Measurements from ENCODE around the gene RAB20.

DNA sequence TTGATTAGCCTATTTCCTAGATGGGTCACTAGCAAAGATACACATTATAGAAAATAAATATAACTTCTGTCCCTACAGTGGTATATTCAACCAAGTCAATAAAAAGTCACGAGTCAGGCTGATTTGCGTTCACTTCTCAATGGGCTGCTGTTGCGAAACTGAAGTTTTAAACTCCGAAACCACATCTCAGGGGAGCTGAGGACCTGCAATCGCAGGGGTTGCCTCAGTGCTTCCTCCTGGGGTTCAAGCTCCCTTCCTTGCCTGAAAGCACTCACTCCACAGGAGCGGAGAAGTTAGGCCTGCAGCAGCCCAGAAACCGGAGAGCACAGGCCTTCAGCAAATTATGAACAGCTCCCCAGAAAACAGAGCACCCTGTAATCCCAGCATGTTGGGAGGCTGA is 39.6 kb downstream of the RAB20 start:
- TF ChIP-seq, protein P1, sequence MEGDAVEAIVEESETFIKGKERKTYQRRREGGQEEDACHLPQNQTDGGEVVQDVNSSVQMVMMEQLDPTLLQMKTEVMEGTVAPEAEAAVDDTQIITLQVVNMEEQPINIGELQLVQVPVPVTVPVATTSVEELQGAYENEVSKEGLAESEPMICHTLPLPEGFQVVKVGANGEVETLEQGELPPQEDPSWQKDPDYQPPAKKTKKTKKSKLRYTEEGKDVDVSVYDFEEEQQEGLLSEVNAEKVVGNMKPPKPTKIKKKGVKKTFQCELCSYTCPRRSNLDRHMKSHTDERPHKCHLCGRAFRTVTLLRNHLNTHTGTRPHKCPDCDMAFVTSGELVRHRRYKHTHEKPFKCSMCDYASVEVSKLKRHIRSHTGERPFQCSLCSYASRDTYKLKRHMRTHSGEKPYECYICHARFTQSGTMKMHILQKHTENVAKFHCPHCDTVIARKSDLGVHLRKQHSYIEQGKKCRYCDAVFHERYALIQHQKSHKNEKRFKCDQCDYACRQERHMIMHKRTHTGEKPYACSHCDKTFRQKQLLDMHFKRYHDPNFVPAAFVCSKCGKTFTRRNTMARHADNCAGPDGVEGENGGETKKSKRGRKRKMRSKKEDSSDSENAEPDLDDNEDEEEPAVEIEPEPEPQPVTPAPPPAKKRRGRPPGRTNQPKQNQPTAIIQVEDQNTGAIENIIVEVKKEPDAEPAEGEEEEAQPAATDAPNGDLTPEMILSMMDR (IDR thresholded peaks at IDR 0.05) = no peak
- TF ChIP-seq TCF7L2 (IDR thresholded peaks at IDR 0.05; ENCODE audit: low read depth, low read length) (no peak), POLR2AphosphoS5 (IDR thresholded peaks at IDR 0.05; ENCODE audit: low read depth, low read length) (no peak)
- TF ChIP-seq, protein P2, sequence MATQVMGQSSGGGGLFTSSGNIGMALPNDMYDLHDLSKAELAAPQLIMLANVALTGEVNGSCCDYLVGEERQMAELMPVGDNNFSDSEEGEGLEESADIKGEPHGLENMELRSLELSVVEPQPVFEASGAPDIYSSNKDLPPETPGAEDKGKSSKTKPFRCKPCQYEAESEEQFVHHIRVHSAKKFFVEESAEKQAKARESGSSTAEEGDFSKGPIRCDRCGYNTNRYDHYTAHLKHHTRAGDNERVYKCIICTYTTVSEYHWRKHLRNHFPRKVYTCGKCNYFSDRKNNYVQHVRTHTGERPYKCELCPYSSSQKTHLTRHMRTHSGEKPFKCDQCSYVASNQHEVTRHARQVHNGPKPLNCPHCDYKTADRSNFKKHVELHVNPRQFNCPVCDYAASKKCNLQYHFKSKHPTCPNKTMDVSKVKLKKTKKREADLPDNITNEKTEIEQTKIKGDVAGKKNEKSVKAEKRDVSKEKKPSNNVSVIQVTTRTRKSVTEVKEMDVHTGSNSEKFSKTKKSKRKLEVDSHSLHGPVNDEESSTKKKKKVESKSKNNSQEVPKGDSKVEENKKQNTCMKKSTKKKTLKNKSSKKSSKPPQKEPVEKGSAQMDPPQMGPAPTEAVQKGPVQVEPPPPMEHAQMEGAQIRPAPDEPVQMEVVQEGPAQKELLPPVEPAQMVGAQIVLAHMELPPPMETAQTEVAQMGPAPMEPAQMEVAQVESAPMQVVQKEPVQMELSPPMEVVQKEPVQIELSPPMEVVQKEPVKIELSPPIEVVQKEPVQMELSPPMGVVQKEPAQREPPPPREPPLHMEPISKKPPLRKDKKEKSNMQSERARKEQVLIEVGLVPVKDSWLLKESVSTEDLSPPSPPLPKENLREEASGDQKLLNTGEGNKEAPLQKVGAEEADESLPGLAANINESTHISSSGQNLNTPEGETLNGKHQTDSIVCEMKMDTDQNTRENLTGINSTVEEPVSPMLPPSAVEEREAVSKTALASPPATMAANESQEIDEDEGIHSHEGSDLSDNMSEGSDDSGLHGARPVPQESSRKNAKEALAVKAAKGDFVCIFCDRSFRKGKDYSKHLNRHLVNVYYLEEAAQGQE (IDR thresholded peaks at IDR 0.05; ENCODE audit: insufficient read depth in 1 of 2, low read depth in 2 of 2, low read length in 1 of 2) = no peak
